HG02610 (cell line): ENCODE data around the gene LMBR1.
A peak's percentile ranks its signal among the peaks of the same experiment; 100 is the strongest.

Experiments used
- ATAC-seq: cut with Tn5 transposase; IDR thresholded peaks from one replicate; pipeline ENCODE4 v1.9.1; 2021; ENCODE audit warnings: mild to moderate bottlenecking, moderate library complexity; ENCODE audit not compliant: unreplicated experiment

LMBR1 gene

GRCh38 chr7:156764016-156764669 is 128.8 kb downstream of the LMBR1 start:
- no peak for ATAC-seq

- no peak for ATAC-seq
These were observed 133.3 kb downstream of the LMBR1 start for GRCh38 chr7:156759579-156760202.

GRCh38 chr7:156759143-156759542 is 133.8 kb downstream of the LMBR1 start:
- ATAC-seq, result no peak

- no peak for ATAC-seq
These were observed 138.8 kb downstream of the LMBR1 start for GRCh38 chr7:156754201-156754600.

GRCh38 chr7:156753630-156754029 is 139.4 kb downstream of the LMBR1 start:
- ATAC-seq, result no peak

- ATAC-seq, result no peak
These were observed 139.8 kb downstream of the LMBR1 start for GRCh38 chr7:156753229-156753560.

GRCh38 chr7:156752367-156753228 is 140.4 kb downstream of the LMBR1 start:
- ATAC-seq, result no peak

GRCh38 chr7:156751319-156751718 is 141.7 kb downstream of the LMBR1 start:
- ATAC-seq, result peak; percentile 52

- ATAC-seq, result no peak
These were observed 145.3 kb downstream of the LMBR1 start for GRCh38 chr7:156747718-156748117.

- no peak for ATAC-seq
These were observed 146.1 kb downstream of the LMBR1 start for GRCh38 chr7:156746891-156747290.

- ATAC-seq, result no peak
These were observed 153.4 kb downstream of the LMBR1 start for GRCh38 chr7:156739596-156739995.

- no peak for ATAC-seq
These were observed 157.1 kb downstream of the LMBR1 start for GRCh38 chr7:156735851-156736250.

GRCh38 chr7:156733638-156734037 is 159.3 kb downstream of the LMBR1 start:
- no peak for ATAC-seq

GRCh38 chr7:156732091-156732625 is 160.8 kb downstream of the LMBR1 start:
- ATAC-seq, result no peak

GRCh38 chr7:156731651-156732050 is 161.3 kb downstream of the LMBR1 start:
- ATAC-seq, result no peak

- no peak for ATAC-seq
These were observed 167.0 kb downstream of the LMBR1 start for GRCh38 chr7:156725936-156726335.

- ATAC-seq, result no peak
These were observed 167.9 kb downstream of the LMBR1 start for GRCh38 chr7:156725073-156725472.

- ATAC-seq, result no peak
These were observed 170.7 kb downstream of the LMBR1 start for GRCh38 chr7:156722043-156722826.

GRCh38 chr7:156703773-156704482 is 189.1 kb downstream of the LMBR1 start:
- ATAC-seq, result peak; percentile 66

- no peak for ATAC-seq
These were observed 189.8 kb downstream of the LMBR1 start for GRCh38 chr7:156703209-156703608.
